ENCODE measurements around the gene ZNF524.
"Not testable (repeated sequence)": the region's sequence is repeated elsewhere in the genome, so short reads cannot be mapped to it uniquely, and the experiment has no call there.

ZNF524 gene, protein sequence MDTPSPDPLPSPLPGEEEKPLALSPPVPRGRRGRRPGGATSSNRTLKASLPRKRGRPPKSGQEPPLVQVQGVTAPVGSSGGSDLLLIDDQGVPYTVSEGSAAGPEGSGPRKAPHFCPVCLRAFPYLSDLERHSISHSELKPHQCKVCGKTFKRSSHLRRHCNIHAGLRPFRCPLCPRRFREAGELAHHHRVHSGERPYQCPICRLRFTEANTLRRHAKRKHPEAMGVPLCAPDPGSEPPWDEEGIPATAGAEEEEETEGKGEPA

DNA sequence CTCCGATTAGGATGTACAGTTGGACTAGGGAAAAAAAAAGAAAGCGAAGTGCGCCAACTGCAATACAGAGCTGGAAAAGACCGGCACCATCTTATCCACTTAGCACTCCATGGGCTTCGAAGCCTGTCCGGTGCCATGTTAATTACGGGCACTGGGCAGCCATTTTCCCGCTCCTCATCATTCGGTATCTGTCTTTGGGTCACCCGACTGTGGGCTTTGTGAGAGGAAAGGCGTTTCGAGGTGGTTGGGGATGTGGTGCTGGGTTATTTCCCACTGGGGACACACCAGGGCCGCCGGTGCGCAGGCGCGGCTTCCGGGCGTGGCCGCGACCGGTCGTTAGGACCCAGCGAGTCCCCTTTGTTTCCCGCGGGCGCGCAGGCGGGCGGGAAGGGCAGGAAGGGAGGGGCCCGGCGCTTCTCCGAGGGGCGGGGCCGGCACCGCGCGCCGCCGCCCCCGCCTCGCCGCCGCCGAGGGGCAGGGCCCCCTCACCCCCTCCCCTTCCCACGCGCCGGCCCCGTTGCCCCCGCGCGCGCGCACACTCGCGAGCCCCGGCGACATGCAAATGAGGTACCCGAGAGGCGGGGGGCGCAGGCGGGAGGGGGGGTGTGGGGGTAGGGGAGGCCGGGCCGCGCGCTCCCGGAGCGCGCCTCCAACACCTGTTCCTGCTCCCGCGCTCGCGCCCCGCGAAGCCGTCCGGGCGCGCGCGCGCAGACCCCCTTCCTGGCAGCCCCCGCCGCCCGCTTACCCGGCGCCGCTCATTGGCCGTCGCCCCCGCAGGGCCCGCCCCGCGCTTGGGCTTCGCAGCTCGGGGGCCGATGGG is at the start of gene ZNF524:
ZNF524 (plus strand) TSS at position 447 of the 820 bp plus-strand sequence. CDS start 1,825 bp downstream, outside the sequence.
- Histone ChIP-seq H3K9me3 (ENCODE audit: low read length) (peaks cover 6% of the 10 kb centered on the region), H2AFZ (ENCODE audit: low read depth, low read length) (peak within 1 kb of the TSS; percentile 49), H3K4me3 (ENCODE audit: low read length) (peak within 1 kb of the TSS; percentile 81), H3K36me3 (ENCODE audit: insufficient read depth, low read length) (peaks cover 23% of the 10 kb centered on the region), H3K4me1 (ENCODE audit: insufficient read depth, low read length) (peaks cover 15% of the 10 kb centered on the region), H3K27me3 (ENCODE audit: insufficient read depth, low read length) (no peaks in the 10 kb centered on the region)

DNA sequence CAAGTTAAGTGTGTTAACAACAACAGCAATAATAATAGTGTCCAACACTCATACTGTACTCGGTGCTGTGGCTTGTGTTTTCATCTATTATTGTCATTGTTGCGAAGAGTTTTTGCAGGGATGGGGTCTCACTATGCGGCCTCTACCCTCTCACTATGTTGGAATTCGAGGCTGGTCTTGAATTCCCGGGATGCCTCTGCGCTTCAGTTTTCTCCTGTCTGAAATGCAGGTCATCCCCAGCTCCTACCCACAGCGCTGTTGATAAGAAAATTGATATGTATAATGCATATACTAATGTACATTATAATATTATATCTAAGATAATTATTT is 49.8 kb upstream of the ZNF524 start:
- peak overlapping the region; percentile 87 for H2AFZ ChIP-seq (ENCODE audit: low read depth, low read length)
- H3K9me3 ChIP-seq (ENCODE audit: low read length) = no peaks in the 10 kb centered on the region
- no peaks in the 10 kb centered on the region for H3K27me3 ChIP-seq (ENCODE audit: insufficient read depth, low read length)
- H3K4me1 ChIP-seq (ENCODE audit: insufficient read depth, low read length) = peaks cover 40% of the 10 kb centered on the region
- peak overlapping the region; percentile 51 for H3K4me3 ChIP-seq (ENCODE audit: low read length)
- H3K36me3 ChIP-seq (ENCODE audit: insufficient read depth, low read length) = no peaks in the 10 kb centered on the region

GRCh38 chr19:55552206-55552605 is 47.9 kb upstream of the ZNF524 start:
- H3K9me3 ChIP-seq (ENCODE audit: low read length) = no peaks in the 10 kb centered on the region
- H3K27me3 ChIP-seq (ENCODE audit: insufficient read depth, low read length) = no peaks in the 10 kb centered on the region
- H2AFZ ChIP-seq (ENCODE audit: low read depth, low read length) = no peak overlapping the region
- H3K4me3 ChIP-seq (ENCODE audit: low read length) = no peak overlapping the region
- H3K36me3 ChIP-seq (ENCODE audit: insufficient read depth, low read length) = no peaks in the 10 kb centered on the region
- H3K4me1 ChIP-seq (ENCODE audit: insufficient read depth, low read length) = peaks cover 29% of the 10 kb centered on the region

GRCh38 chr19:55552620-55553019 is 47.5 kb upstream of the ZNF524 start:
- Histone ChIP-seq H3K9me3 (ENCODE audit: low read length) (no peaks in the 10 kb centered on the region), H3K36me3 (ENCODE audit: insufficient read depth, low read length) (no peaks in the 10 kb centered on the region), H3K4me3 (ENCODE audit: low read length) (no peak overlapping the region), H2AFZ (ENCODE audit: low read depth, low read length) (no peak overlapping the region), H3K27me3 (ENCODE audit: insufficient read depth, low read length) (no peaks in the 10 kb centered on the region), H3K4me1 (ENCODE audit: insufficient read depth, low read length) (peaks cover 29% of the 10 kb centered on the region)

GRCh38 chr19:55553217-55554182 is 46.6 kb upstream of the ZNF524 start:
- Histone ChIP-seq H2AFZ (ENCODE audit: low read depth, low read length) (no peak overlapping the region), H3K36me3 (ENCODE audit: insufficient read depth, low read length) (no peaks in the 10 kb centered on the region), H3K27me3 (ENCODE audit: insufficient read depth, low read length) (no peaks in the 10 kb centered on the region), H3K4me3 (ENCODE audit: low read length) (no peak overlapping the region), H3K4me1 (ENCODE audit: insufficient read depth, low read length) (peaks cover 29% of the 10 kb centered on the region), H3K9me3 (ENCODE audit: low read length) (no peaks in the 10 kb centered on the region)

DNA sequence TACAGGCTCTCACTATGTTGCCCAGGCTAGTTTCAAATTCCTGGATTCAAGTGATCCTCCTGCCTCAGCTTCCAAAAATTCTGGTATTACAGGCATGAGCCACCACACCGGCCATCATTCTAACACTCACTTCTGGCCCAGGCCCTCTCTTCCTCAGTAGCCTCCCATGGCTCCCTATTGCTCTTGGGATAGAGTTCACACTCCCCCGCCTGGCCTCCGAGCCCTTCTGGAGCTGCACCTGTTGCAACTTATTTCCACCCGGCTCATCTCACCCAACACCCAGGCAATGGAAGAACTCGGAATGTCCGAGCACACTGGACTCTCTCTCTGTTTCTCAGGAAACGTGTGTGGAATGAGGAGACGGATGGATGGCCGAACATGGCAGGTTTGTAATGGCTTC is 45.8 kb upstream of the ZNF524 start:
- H3K27me3 ChIP-seq (ENCODE audit: insufficient read depth, low read length) = no peaks in the 10 kb centered on the region
- H3K4me1 ChIP-seq (ENCODE audit: insufficient read depth, low read length) = peaks cover 29% of the 10 kb centered on the region
- H3K9me3 ChIP-seq (ENCODE audit: low read length) = no peaks in the 10 kb centered on the region
- no peaks in the 10 kb centered on the region for H3K36me3 ChIP-seq (ENCODE audit: insufficient read depth, low read length)
- H2AFZ ChIP-seq (ENCODE audit: low read depth, low read length) = peak overlapping the region; percentile 13
- no peak overlapping the region for H3K4me3 ChIP-seq (ENCODE audit: low read length)

DNA sequence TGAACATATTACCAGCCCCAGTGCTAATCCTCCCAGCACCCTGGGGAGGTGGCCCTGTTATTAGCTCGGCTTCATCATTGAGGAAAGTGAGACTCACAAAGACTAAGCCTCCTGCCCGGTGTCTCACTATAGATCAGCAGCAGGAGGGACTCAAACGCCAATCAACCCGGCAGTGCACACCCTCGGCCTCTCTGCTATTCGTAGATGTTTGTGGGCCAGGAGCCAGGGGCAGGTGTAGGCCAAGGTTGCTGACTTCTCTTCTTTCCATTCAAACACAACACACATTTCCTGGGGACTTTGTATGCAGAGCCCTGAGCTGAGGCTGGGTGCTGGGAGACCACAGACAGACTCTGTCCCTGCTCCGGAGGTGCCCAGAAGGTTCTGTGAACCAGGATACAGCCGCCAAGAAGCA is 45.3 kb upstream of the ZNF524 start:
- Histone ChIP-seq H2AFZ (ENCODE audit: low read depth, low read length) (peak overlapping the region; percentile 13), H3K9me3 (ENCODE audit: low read length) (no peaks in the 10 kb centered on the region), H3K27me3 (ENCODE audit: insufficient read depth, low read length) (no peaks in the 10 kb centered on the region), H3K36me3 (ENCODE audit: insufficient read depth, low read length) (no peaks in the 10 kb centered on the region), H3K4me1 (ENCODE audit: insufficient read depth, low read length) (peaks cover 25% of the 10 kb centered on the region), H3K4me3 (ENCODE audit: low read length) (no peak overlapping the region)

DNA sequence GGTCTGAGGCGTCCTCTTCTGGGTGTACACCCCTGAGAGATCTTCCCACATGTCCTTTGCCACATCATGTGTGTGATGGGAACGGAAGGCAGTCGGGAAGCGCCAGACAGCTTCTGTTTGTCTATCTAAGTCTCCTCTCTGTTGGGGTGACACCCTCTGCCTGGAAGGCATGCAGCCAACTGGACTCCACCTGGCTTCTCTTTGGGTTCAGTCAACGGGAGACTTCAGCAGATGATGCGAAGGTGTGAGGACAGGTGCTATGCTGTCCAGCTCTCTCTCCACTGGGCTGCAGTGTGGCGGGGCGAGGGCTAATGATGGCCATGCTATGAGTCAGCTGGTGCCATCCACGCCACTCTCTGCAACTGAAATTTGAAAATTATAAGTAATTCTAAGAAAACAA is 40.4 kb upstream of the ZNF524 start:
- H3K4me1 ChIP-seq (ENCODE audit: insufficient read depth, low read length) = peaks cover 7% of the 10 kb centered on the region
- H3K4me3 ChIP-seq (ENCODE audit: low read length) = no peak overlapping the region
- H3K36me3 ChIP-seq (ENCODE audit: insufficient read depth, low read length) = no peaks in the 10 kb centered on the region
- peaks cover 2% of the 10 kb centered on the region for H3K9me3 ChIP-seq (ENCODE audit: low read length)
- H2AFZ ChIP-seq (ENCODE audit: low read depth, low read length) = no peak overlapping the region
- H3K27me3 ChIP-seq (ENCODE audit: insufficient read depth, low read length) = no peaks in the 10 kb centered on the region

DNA sequence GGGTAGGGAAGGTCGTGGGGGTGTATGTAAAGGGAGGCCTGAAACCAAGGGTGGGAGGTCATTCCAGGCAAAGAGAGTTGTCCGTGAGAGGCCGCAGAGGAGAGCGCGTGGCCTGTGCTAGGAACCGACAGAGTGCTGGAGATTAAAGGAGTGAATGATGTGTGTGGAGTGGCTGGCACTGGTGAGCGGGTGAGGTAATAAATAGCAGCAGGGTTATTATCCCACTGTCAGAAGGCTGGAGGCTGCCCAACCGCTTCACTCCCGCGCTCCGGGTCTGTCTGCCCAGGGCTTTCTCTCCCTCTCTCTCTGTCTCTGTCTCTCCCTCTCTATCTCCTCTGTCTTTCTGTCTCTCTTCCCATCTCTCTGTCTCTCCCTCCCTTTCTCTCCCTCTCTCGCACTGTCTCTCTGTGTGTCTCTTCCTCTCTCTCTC is 36.8 kb upstream of the ZNF524 start:
- H3K4me1 ChIP-seq (ENCODE audit: insufficient read depth, low read length) = peaks cover 4% of the 10 kb centered on the region
- H3K36me3 ChIP-seq (ENCODE audit: insufficient read depth, low read length) = no peaks in the 10 kb centered on the region
- H3K9me3 ChIP-seq (ENCODE audit: low read length) = peaks cover 2% of the 10 kb centered on the region
- no peaks in the 10 kb centered on the region for H3K27me3 ChIP-seq (ENCODE audit: insufficient read depth, low read length)
- H2AFZ ChIP-seq (ENCODE audit: low read depth, low read length) = no peak overlapping the region
- no peak overlapping the region for H3K4me3 ChIP-seq (ENCODE audit: low read length)

DNA sequence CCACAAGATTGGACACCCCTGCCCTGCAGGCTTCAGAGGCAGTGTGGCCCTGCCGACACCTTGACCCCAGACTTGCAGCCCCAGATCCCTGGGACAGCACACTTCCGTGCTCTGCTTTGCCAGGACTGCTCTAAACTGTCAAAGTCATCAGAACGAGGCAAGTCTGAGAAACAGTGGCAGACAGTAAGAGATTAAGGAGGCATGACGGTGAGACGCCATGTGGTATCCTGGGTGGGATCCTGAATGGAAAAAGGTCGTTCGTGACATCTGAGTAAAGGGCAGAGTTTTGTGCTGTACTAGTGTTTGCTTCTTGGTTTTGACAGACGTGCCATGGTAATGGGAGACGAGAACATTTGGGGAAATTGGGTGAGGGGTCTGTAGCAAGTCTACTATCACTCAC is 33.3 kb upstream of the ZNF524 start:
- no peak overlapping the region for H2AFZ ChIP-seq (ENCODE audit: low read depth, low read length)
- no peaks in the 10 kb centered on the region for H3K9me3 ChIP-seq (ENCODE audit: low read length)
- H3K4me1 ChIP-seq (ENCODE audit: insufficient read depth, low read length) = peaks cover 4% of the 10 kb centered on the region
- H3K36me3 ChIP-seq (ENCODE audit: insufficient read depth, low read length) = no peaks in the 10 kb centered on the region
- no peak overlapping the region for H3K4me3 ChIP-seq (ENCODE audit: low read length)
- no peaks in the 10 kb centered on the region for H3K27me3 ChIP-seq (ENCODE audit: insufficient read depth, low read length)

GRCh38 chr19:55567708-55568328 is 32.3 kb upstream of the ZNF524 start:
- Histone ChIP-seq H3K27me3 (ENCODE audit: insufficient read depth, low read length) (no peaks in the 10 kb centered on the region), H3K4me1 (ENCODE audit: insufficient read depth, low read length) (peaks cover 4% of the 10 kb centered on the region), H3K9me3 (ENCODE audit: low read length) (no peaks in the 10 kb centered on the region), H3K36me3 (ENCODE audit: insufficient read depth, low read length) (no peaks in the 10 kb centered on the region), H2AFZ (ENCODE audit: low read depth, low read length) (no peak overlapping the region), H3K4me3 (ENCODE audit: low read length) (no peak overlapping the region)

DNA sequence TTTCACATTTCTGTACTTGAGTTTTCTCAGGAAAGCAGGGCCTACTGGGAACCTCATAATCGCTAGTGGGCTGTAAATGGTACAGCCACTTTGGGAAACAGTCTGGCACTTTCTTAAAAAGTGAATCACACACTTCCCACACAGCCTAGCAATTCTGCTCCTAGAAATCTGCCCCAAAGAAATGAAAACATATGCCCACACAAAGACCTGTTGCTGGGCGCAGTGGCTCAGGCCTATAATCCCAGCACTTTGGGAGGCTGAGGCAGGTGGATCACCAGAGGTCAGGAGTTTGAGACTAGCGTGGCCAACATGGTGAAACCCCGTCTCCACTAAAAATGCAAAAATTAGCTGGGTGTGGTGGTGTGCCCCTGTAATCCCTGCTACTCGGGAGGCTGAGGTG is 30.6 kb upstream of the ZNF524 start:
- not testable (repeated sequence) for H3K4me3 ChIP-seq (ENCODE audit: low read length); H2AFZ ChIP-seq (ENCODE audit: low read depth, low read length); H3K9me3 ChIP-seq (ENCODE audit: low read length); H3K36me3 ChIP-seq (ENCODE audit: insufficient read depth, low read length); H3K4me1 ChIP-seq (ENCODE audit: insufficient read depth, low read length); H3K27me3 ChIP-seq (ENCODE audit: insufficient read depth, low read length)

Data from neuron (in vitro differentiated cells).